SK-N-MC (cell line): ENCODE results near the gene TECPR1.

ENCODE experiments used
- DNase-seq: peaks from one replicate; pipeline ENCODE4 v3.0.0-alpha.2; 2011; ENCODE audit warnings: low read depth, low spot score
- H3K27ac ChIP-seq: fragments of 200-600 bp; sonication (generic); 2 replicates; pipeline ENCODE4 v1.5.1; 2016; ENCODE audit warnings: mixed run types
- H3K36me3 ChIP-seq: fragments of 200-600 bp; sonication (generic); 2 replicates; pipeline ENCODE4 v1.6.1; 2017; ENCODE audit warnings: antibody characterized with exemption, low read length, mixed read lengths; ENCODE audit not compliant: insufficient read depth
- H3K4me3 ChIP-seq: fragments of 200-600 bp; sonication (generic); 2 replicates; pipeline ENCODE4 v1.5.1; 2016
- H3K9ac ChIP-seq: fragments of 200-600 bp; sonication (generic); 2 replicates; pipeline ENCODE4 v1.8.0; 2017; ENCODE audit warnings: mixed run types, mixed read lengths; ENCODE audit not compliant: insufficient read length
- H3K9me3 ChIP-seq: fragments of 200-600 bp; sonication (generic); 2 replicates; pipeline ENCODE4 v1.6.1; 2017; ENCODE audit warnings: low read depth, mild to moderate bottlenecking, antibody characterized with exemption, low read length, moderate library complexity, mixed read lengths
- EZH2 ChIP-seq: fragments of 200-600 bp; sonication (generic); IDR thresholded peaks from one replicate; pipeline ENCODE4 v1.6.1; 2017; ENCODE audit warnings: antibody characterized with exemption
- FOXP2 ChIP-seq: optimal IDR thresholded peaks from 2 replicates; pipeline ENCODE3; 2011; ENCODE audit warnings: mild to moderate bottlenecking, moderate library complexity; ENCODE audit not compliant: insufficient read depth; ENCODE audit errors: extremely low read length, control extremely low read depth
- POLR2AphosphoS5 ChIP-seq: IDR thresholded peaks from 2 replicates; pipeline ENCODE4 v1.6.1; 2012; ENCODE audit warnings: mild to moderate bottlenecking, low read depth, low read length, borderline replicate concordance

The TECPR1 gene

DNA sequence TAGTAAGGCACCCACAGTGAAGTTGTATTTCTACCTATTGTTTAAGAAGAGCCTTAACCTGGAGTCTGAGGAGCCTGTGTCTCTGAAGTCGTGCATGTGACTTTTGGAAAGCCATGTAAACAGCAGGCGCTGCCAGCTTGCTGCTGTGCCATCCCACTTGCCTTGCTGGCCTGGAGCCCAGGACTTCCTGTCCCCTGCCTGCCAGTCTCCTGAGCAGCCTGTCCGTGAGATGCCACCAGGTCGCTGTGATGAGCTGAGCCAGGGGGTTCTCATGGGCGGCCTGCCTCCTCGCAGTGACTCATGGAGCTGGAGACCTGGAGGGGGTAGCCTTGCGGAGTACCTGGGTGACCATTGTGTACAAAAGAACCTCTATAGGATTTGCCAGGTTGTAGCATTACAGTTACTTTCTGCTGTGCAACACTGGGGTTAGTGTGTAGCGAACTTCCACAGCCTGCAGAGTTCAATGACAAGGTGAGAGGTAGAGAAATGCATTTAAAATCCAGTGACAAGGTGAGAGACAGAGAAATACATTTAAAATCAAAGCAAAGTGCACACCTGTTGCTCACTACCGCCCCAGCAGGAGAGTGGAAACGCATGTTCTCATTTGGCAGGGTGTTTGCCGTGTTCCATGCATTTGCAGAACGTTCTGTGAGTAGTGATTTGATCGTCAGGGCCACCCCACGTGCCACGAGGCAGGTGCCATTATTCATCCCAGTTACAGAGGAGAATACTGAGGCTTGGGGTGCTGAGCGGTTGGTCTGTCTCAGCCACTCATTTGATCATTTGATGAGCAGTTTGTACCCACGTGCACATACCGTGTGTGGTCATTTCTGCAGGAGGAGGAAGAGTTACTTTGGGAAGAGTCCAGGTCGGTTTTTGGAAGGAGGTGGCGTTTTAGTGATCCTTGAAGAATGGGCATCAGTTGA is 77.4 kb downstream of the TECPR1 start:
- no peak overlapping the region for H3K9ac ChIP-seq
- H3K9me3 ChIP-seq = no peaks in the 10 kb centered on the region
- no peak overlapping the region for H3K27ac ChIP-seq
- TF ChIP-seq POLR2AphosphoS5 = no peak
- no peak for TF ChIP-seq FOXP2
- TF ChIP-seq EZH2 = no peak
- H3K4me3 ChIP-seq = no peak overlapping the region
- DNase-seq = no peak
- peaks cover 9% of the 10 kb centered on the region; the same call in 1 of the 2 replicates for H3K36me3 ChIP-seq

GRCh38 chr7:98171449-98171848 is 80.6 kb downstream of the TECPR1 start:
- H3K36me3 ChIP-seq = peaks cover 9% of the 10 kb centered on the region; the same call in 1 of the 2 replicates
- H3K27ac ChIP-seq = no peak overlapping the region
- no peak for DNase-seq
- no peak overlapping the region for H3K9ac ChIP-seq
- no peak overlapping the region for H3K4me3 ChIP-seq
- no peaks in the 10 kb centered on the region for H3K9me3 ChIP-seq
- TF ChIP-seq POLR2AphosphoS5 = no peak
- no peak for TF ChIP-seq FOXP2
- no peak for TF ChIP-seq EZH2

DNA sequence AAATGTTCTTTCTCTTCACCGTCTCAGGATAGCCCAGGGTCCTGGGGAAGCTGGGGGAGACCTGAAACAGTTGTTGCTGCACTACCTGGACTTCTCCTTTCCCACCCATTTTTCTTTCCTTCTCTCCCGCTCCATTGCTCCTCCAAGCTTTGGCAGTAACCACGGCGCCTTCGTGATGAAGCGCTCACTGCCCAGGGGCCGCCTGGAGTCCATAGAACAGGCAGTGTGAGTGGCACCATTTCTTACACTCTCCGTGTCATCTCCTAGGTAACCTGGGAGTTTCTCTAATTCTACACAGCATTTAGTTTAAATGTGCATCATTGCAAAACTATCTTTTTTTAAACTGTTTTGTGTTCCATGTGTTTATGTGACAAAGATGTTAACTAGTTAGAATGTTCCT is 81.1 kb downstream of the TECPR1 start:
- Histone ChIP-seq H3K36me3 (peaks cover 9% of the 10 kb centered on the region; the same call in 1 of the 2 replicates), H3K27ac (no peak overlapping the region)
- TF ChIP-seq POLR2AphosphoS5 = no peak
- no peak for TF ChIP-seq EZH2
- no peak for TF ChIP-seq FOXP2

GRCh38 chr7:98168904-98169621 is 83.0 kb downstream of the TECPR1 start:
- H3K9ac ChIP-seq = no peak overlapping the region
- H3K9me3 ChIP-seq = no peaks in the 10 kb centered on the region
- H3K36me3 ChIP-seq = peaks cover 9% of the 10 kb centered on the region; the same call in 1 of the 2 replicates
- H3K4me3 ChIP-seq = no peak overlapping the region
- H3K27ac ChIP-seq = no peak overlapping the region
- TF ChIP-seq FOXP2 (no peak), EZH2 (no peak), POLR2AphosphoS5 (no peak)
- no peak for DNase-seq

More for the DNA sequence above, 81.1 kb downstream of the TECPR1 start:
- Histone ChIP-seq H3K9ac (no peak overlapping the region), H3K4me3 (no peak overlapping the region), H3K9me3 (no peaks in the 10 kb centered on the region)
- DNase-seq = no peak

GRCh38 chr7:98168181-98168903 is 83.7 kb downstream of the TECPR1 start:
- peaks cover 9% of the 10 kb centered on the region; the same call in 1 of the 2 replicates for H3K36me3 ChIP-seq
- no peak for DNase-seq
- no peak for TF ChIP-seq POLR2AphosphoS5
- TF ChIP-seq FOXP2 = no peak
- no peak for TF ChIP-seq EZH2

DNA sequence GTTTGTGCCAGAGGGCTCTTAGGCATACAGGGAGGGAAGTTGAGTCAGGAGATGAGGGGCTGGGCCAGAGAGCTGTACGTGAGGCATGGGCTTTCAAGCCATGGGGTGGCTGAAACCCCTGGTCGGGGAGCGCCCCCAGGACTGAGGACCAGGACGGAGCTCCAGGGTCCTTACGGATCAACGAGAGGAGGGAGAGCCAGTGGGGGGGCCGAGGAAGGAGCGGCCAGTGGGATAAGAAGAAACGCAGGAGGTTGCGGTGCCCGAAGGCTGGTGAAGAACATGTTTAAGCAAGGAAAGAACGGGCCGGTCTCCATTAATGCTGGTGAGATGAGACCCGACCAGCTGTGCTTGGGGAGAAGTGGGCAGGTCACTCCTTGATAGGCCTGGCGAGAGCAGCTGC is 84.4 kb downstream of the TECPR1 start:
- H3K9ac ChIP-seq = no peak overlapping the region
- no peak overlapping the region for H3K27ac ChIP-seq
- H3K4me3 ChIP-seq = no peak overlapping the region
- no peaks in the 10 kb centered on the region for H3K9me3 ChIP-seq
- no peak for TF ChIP-seq EZH2
- TF ChIP-seq POLR2AphosphoS5 = no peak
- no peak for TF ChIP-seq FOXP2
- H3K36me3 ChIP-seq = peaks cover 9% of the 10 kb centered on the region; the same call in 1 of the 2 replicates
- DNase-seq = no peak

More at GRCh38 chr7:98168181-98168903, 83.7 kb downstream of the TECPR1 start:
- Histone ChIP-seq H3K9ac (no peak overlapping the region), H3K9me3 (no peaks in the 10 kb centered on the region), H3K4me3 (no peak overlapping the region), H3K27ac (no peak overlapping the region)

- H3K27ac ChIP-seq = no peak overlapping the region
- peaks cover 3% of the 10 kb centered on the region; the same call in 1 of the 2 replicates for H3K36me3 ChIP-seq
- no peak for DNase-seq
- H3K9me3 ChIP-seq = no peaks in the 10 kb centered on the region
- no peak overlapping the region for H3K9ac ChIP-seq
- no peak overlapping the region for H3K4me3 ChIP-seq
- TF ChIP-seq EZH2 (no peak), POLR2AphosphoS5 (no peak), FOXP2 (no peak)
Observed at GRCh38 chr7:98166668-98166970, 85.4 kb downstream of the TECPR1 start.
